Stimulated activated CD4-positive, alpha-beta T cell treated with anti-CD3 and anti-CD28 coated beads, Interleukin-15, amount 100 ng/mL, for 24 hours (primary cell): ENCODE data around the gene SELP.

Experiments used
- DNase-seq: peaks from one replicate; pipeline ENCODE4 v3.0.0-alpha.2; 2020

Gene SELP

GRCh38 chr1:169618367-169618766, 11.6 kb downstream of the SELP start:
- DNase-seq: no peak

DNA sequence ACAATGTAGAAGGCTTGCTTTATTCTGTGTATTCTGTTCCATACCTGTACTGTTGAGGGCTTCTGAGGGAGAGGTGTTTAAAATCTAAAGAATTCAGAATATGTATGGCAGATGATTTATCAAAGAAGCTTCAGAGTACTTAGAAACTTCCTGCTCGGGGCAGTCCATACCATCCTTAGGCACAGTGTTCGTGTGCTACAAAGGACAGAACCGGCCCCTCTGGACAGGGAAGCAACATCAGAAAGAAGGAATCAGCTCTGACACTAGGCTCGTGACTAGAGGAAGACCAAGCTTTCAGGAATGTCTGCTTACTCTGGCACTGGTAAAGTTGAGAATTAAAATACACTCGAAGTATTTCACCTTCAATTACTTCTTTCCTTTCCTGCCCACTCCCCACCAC, 14.1 kb downstream of the SELP start:
- no peak for DNase-seq

- no peak for DNase-seq
Measured at GRCh38 chr1:169610858-169611257, 19.1 kb downstream of the SELP start.

- no peak for DNase-seq
Measured at GRCh38 chr1:169610108-169610507, 19.8 kb downstream of the SELP start.

GRCh38 chr1:169608226-169608625, 21.7 kb downstream of the SELP start:
- no peak for DNase-seq

- peak; percentile 52 for DNase-seq
Measured at GRCh38 chr1:169604781-169605560, 25.0 kb downstream of the SELP start.

DNA sequence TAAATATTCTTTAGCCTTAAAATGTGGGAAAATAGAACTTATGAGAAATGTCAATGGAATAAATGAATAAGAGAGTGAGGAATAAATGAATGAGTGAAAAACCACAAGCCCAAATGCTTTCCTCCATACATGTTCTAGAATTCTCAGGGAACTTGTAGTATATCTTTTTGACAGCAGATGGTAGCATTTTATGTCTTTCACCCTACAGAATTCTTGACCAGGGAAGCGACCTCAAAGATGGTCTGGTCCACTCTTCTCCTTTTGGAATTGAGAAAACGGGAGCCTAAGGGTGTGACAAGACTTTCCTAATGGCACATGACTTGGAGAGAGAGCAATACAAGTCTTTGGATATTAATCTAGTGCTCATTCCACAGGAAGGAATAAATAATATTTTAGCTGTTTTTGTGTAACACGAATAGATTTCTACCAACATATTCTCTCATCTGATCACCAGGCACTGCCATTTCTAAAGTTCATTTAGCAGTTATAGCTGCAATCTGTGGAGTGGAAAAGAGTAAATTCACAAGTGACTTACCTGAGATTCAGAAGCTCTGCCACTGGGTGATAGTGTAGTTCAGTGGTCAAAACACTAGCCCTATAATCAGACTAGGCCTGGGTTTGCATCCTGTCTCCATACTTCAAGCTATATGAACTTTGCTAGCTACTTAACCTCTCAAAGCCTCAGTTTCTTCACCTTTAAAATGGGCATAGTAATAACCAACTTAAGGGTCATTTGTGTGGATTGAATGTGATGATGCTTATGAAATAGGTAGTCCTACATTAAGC, 28.6 kb downstream of the SELP start:
- no peak for DNase-seq

DNA sequence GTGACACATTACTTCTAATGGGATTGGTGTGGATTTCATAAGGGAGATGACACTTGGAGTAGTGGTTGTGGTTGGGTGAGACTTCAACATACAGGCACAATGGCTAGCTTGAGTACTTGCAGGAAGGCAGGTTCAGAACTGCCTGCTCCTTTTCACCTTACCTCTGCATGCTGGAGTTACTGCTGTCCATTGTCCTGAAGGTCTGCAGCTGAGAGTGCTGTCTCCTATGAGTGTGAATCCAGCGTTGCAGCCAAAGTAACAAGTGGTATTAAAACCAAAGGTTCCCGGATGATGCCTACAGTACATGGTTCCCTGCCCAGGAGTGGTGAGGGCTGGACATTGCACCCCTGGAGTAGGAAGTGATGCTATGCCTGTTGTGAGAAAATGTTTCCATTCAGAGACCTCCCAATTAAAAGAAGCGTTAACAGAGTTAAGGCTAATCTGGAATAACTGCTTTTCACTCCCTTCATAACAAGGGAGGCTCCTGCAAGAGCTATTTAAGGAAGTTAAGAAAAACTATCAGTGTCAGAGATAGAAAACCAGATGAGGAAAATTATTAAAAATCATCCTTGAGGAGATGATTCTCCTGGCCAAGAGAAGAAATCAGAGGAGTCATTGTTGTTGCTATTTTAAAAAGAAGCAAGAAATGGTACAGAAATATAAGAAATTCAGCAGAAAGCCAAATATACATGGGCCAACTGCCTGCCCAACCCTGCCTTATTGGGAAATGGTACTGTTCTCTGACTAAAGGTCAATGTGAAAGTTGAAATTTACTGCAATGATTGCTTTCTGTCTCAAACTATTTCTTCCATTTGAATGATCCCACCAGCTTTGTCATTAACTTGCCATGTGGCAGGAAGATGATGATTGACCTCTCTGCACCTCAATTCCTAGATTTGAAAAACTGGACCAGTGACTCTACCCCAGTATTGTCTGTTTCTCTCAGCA, 33.9 kb downstream of the SELP start:
- DNase-seq: peak; percentile 39

GRCh38 chr1:169594391-169594790, 35.5 kb downstream of the SELP start:
- peak; percentile 56 for DNase-seq

DNA sequence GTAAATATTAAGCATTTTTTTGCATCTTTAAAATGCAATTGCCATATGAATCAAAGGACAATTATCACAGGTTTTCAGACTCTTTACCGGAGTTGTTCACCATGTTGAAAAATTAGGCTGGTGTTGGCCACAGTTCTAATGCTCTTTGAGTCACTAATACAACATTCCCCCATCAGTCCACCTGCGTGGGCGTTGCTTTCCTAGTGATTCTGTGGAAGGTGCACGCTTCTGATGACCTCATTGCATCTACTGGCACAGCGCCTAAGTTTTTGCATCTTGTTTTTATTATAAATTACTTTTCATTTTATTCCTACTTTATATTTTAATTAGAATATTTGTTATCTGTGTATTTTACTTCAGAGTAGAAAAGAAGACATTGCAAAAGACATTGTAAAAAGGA, 39.0 kb downstream of the SELP start:
- peak; percentile 35 for DNase-seq

GRCh38 chr1:169588785-169589485, 41.0 kb downstream of the SELP start:
- DNase-seq: peak; percentile 47

DNA sequence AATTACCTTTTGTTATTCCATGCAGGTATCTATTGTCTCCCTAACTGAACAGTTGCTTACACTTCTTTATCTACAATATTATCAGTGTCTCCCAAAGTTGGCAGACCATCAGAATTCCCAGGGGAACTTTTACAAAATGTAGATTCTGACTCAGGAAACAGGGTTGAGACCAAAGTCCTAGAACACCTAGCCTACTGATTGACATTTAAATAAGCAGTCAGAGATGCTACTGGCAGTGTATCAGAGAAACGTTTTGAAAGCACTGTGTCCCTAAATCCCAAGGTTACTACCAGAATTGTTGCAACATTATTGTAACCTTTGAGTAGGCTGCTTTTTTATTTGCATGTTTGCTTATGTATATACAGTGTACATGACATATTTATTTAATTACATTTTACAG, 41.8 kb downstream of the SELP start:
- DNase-seq: no peak

GRCh38 chr1:169586395-169587255, 43.3 kb downstream of the SELP start, which contains the start of gene F5:
Gene F5, minus strand, starts transcription at chr1:169586481. Its CDS starts 95 bp downstream, at chr1:169586386.
- peak; percentile 90 for DNase-seq

GRCh38 chr1:169586067-169586394, 43.9 kb downstream of the SELP start:
- DNase-seq: no peak

- no peak for DNase-seq
Measured at GRCh38 chr1:169585181-169585580, 44.7 kb downstream of the SELP start.

DNA sequence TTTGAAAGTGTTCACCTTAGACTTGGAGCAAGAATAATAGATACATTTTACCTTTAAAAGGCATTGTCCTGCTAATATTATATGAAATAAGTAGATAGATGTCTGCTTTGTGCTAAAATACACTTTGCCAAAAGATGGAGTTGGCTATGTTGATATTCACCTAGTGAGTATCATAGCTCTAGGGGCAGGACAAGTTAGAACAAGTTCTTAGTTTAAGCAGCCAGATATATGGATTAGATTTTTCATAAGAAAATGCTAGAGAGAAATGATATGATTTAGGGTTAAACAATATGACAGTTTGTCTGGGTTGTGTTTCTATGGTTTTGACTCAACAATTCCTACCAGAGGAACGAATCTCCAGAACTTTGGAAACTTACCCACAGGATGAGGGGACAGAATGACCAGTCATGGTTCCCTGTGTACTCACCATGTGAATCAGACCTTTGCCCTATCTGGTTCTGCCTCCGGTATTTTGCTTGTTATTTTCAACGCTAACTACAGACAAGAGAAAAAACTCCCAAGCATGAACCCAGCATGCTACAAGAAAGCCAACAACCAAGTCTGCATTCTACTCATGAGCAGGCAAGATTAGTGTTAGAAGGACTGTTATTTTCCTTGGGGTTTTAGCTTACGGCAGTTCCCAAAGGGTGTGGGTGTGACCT, 45.3 kb downstream of the SELP start:
- DNase-seq: peak; percentile 49

- DNase-seq: no peak
Measured at GRCh38 chr1:169577981-169578738, 51.8 kb downstream of the SELP start.

DNA sequence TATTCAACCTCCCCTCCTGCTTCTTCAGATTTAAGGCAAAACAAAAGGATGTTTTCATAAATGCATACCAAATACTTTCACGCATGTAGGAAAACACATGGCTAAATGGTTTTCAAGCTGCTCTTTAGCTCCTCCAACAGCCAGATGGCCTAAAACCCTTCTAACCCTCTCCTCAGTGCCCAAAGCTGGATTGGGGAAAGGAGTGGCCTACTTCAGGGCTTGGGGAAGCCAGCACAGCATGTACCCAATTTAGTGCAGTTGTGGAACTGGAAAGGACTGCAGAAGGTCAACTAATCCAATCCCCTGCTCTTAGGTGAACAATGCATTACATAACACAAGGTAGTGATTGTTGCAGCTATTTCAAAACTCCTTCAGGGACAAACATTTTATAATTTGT, 53.0 kb downstream of the SELP start:
- DNase-seq: no peak

DNA sequence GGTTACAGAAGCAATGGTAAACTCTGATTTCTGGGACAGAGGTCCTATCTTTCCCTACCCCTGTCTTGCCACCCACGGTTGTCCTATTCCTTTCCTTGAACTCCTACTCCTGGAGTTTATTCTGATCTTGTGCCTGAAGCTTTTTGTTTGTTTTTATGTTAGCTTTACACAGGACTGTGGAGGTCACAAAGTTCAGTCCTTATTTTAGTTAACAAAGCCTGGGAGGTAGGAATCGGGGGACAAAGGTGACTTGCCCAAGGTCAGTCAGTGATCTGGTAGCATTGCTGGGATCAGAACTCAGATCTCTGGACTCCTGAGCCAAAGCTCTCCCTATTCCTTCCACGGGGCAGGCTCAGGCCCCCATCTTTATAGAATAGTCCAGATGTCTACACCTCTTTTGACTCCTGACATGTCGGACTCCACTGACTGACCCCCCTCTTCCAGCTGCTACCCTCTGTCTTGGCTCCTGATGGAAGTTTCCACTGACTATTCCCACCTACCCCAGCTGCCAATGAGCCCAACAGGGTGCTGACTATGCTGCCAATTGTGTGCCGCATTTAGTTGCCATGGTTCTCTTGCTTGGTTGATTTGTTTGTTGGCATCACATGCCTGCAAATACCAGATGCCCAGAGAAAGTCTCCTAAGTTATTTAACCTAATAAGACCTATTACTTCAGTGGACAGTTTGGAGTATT, 53.5 kb downstream of the SELP start:
- DNase-seq: no peak

DNA sequence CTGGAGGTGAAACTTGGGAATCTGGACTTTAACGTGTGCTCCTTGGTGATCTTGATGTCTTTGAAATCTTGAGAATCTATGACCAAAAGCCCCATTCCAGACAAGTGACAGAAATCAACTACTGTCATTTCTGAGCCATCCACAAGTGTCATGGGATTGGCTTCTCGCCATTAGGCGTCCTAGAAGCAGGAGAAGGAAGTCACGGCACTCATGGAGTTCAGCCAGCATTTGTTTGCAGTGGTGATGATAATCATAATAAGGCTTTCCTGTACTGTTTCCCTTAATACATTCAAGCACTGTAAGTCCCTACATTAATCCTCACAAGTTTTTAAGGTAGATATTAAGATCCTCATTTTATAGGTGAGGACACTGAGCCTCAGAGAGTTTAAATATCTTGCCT, 55.6 kb downstream of the SELP start:
- no peak for DNase-seq
